T-helper 9 cell (primary cell): ENCODE data around the gene DERL3.

Experiments
- DNase-seq: peaks from one replicate; pipeline ENCODE4 v3.0.0-alpha.2; 2020

DERL3 gene

GRCh38 chr22:23829845-23830372, 8.9 kb downstream of the DERL3 start:
- no peak for DNase-seq

GRCh38 chr22:23828800-23829680, 9.8 kb downstream of the DERL3 start:
- no peak for DNase-seq

GRCh38 chr22:23827351-23827995, 11.3 kb downstream of the DERL3 start:
- no peak for DNase-seq

- no peak for DNase-seq
Observed at GRCh38 chr22:23826510-23827350, 12.1 kb downstream of the DERL3 start.

GRCh38 chr22:23825246-23825905, 13.4 kb downstream of the DERL3 start:
- no peak for DNase-seq

- DNase-seq = no peak
Observed at GRCh38 chr22:23824476-23825245, 14.1 kb downstream of the DERL3 start.

GRCh38 chr22:23823331-23823791, 15.4 kb downstream of the DERL3 start:
- DNase-seq = no peak

- no peak for DNase-seq
Observed at GRCh38 chr22:23822101-23822671, 16.6 kb downstream of the DERL3 start.

GRCh38 chr22:23820748-23821211, 18.0 kb downstream of the DERL3 start:
- DNase-seq = no peak

GRCh38 chr22:23818541-23818940, 20.3 kb downstream of the DERL3 start:
- DNase-seq = no peak

GRCh38 chr22:23817146-23817545, 21.7 kb downstream of the DERL3 start:
- no peak for DNase-seq

- no peak for DNase-seq
Observed at GRCh38 chr22:23816156-23816976, 22.4 kb downstream of the DERL3 start.

GRCh38 chr22:23815541-23816155, 23.2 kb downstream of the DERL3 start:
- no peak for DNase-seq

GRCh38 chr22:23812378-23812777, 26.4 kb downstream of the DERL3 start:
- no peak for DNase-seq

- DNase-seq = no peak
Observed at GRCh38 chr22:23806837-23807236, 32.0 kb downstream of the DERL3 start.

- no peak for DNase-seq
Observed at GRCh38 chr22:23804781-23805291, 34.0 kb downstream of the DERL3 start.

GRCh38 chr22:23803001-23803819, 35.6 kb downstream of the DERL3 start:
- DNase-seq = no peak

- no peak for DNase-seq
Observed at GRCh38 chr22:23801886-23802377, 36.9 kb downstream of the DERL3 start.
